Tibial artery (tissue), 4 donors: ENCODE results near the gene IQCM.
"Not testable (repeated sequence)": the region's sequence is repeated elsewhere in the genome, so short reads cannot be mapped to it uniquely, and the experiment has no call there.

Source experiments
- DNase-seq, 2 donors: peaks; one replicate each; pipeline ENCODE4 v3.0.0-alpha.2; 2019
- H3K27ac ChIP-seq, 2 donors: fragments of 200-600 bp; sonication (generic) in 1 of 2; 1 replicate in 1 of 2; 2 replicates in 1 of 2; pipeline ENCODE4 v1.5.1; 2018 to 2019; ENCODE audit warnings: mild to moderate bottlenecking in 1 of 2
- H3K27me3 ChIP-seq, 2 donors: fragments of 200-600 bp; sonication (generic) in 1 of 2; one replicate each; pipeline versions ENCODE4 v1.5.1 to v1.6.0; 2016 to 2019
- H3K36me3 ChIP-seq, 3 donors: fragments of 200-600 bp; sonication (generic) in 2 of 3; one replicate each; pipeline ENCODE4 v1.5.1; 2016 to 2019; ENCODE audit warnings: mild to moderate bottlenecking in 2 of 3
- H3K4me1 ChIP-seq, 4 donors: fragments of 200-600 bp; sonication (generic) in 2 of 4; 1 replicate in 3 of 4; 2 replicates in 1 of 4; pipeline ENCODE4 v1.5.1; 2016 to 2019
- H3K4me3 ChIP-seq, 2 donors: fragments of 200-600 bp; sonication (generic) in 1 of 2; 1 replicate in 1 of 2; 2 replicates in 1 of 2; pipeline ENCODE4 v1.5.1; 2018 to 2019; ENCODE audit warnings: mild to moderate bottlenecking in 2 of 2
- H3K9me3 ChIP-seq, 3 donors: fragments of 200-600 bp; sonication (generic) in 1 of 3; one replicate each; pipeline ENCODE4 v1.5.1; 2016 to 2019
- intact Hi-C: fragments of 100-400 bp; cut with DNase I; formaldehyde crosslinking; loops from one replicate; pipeline ENCODE4 v1.15.0; 2023; ENCODE audit warnings: low total_unique reads
- TF ChIP-seq, protein P1 (sequence below), 2 experiments: fragments of 200-600 bp in 1 of 2; fragments of 450-650 bp in 1 of 2; IDR thresholded peaks; one replicate each; pipeline ENCODE4 v1.5.1; 2017 to 2019; ENCODE audit warnings: antibody characterized with exemption in 2 of 2, mild to moderate bottlenecking in 1 of 2, moderate library complexity in 1 of 2

The IQCM gene

DNA sequence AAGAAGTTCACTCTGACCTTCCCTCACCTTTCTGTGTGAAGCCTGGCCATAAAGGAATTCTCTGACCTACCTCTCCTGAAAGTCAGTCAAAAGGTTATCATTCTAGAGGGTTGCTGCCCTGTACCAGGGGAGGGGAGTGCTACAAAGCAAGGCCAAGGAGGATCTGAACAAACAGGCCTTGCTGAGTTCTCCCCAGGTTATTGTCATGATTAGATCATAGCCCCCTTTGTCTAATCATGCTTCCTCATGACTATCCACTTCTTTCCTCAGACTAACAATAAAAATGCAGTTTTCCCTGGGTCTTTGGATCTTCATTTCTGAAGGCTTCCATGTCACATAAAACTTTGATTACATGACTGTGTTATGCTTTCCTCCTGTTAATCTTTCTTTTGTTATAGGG lies 472.0 kb downstream of the IQCM start:
- no peak overlapping the region for H3K4me3 ChIP-seq
- H3K9me3 ChIP-seq: no peaks in the 10 kb centered on the region
- DNase-seq: no peak
- H3K27me3 ChIP-seq: no peaks in the 10 kb centered on the region
- no peak overlapping the region for H3K27ac ChIP-seq
- no peaks in the 10 kb centered on the region for H3K4me1 ChIP-seq
- intact Hi-C loops: no loop called here
- H3K36me3 ChIP-seq: no peaks in the 10 kb centered on the region
- TF ChIP-seq, protein P1, sequence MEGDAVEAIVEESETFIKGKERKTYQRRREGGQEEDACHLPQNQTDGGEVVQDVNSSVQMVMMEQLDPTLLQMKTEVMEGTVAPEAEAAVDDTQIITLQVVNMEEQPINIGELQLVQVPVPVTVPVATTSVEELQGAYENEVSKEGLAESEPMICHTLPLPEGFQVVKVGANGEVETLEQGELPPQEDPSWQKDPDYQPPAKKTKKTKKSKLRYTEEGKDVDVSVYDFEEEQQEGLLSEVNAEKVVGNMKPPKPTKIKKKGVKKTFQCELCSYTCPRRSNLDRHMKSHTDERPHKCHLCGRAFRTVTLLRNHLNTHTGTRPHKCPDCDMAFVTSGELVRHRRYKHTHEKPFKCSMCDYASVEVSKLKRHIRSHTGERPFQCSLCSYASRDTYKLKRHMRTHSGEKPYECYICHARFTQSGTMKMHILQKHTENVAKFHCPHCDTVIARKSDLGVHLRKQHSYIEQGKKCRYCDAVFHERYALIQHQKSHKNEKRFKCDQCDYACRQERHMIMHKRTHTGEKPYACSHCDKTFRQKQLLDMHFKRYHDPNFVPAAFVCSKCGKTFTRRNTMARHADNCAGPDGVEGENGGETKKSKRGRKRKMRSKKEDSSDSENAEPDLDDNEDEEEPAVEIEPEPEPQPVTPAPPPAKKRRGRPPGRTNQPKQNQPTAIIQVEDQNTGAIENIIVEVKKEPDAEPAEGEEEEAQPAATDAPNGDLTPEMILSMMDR (IDR thresholded peaks at IDR 0.05): no peak

DNA sequence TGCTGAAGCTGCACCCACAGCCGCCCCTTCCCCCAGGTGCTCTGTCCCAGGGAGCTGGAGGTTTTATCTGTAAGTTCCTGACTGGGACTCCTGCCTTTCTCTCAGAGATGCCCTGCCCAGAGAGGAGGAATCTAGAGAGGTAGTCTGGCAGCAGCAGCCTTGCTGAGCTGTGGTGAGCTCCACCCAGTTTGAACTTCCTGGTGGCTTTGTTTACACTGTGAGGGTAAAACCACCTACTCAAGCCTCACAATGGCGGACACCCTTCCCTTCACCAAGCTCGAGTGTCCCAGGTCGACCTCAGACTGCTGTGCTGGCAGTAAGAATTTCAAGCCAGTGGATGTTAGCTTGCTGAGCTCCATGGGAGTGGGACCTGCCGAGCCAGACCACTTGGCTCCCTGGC lies 474.5 kb downstream of the IQCM start:
- not testable (repeated sequence) for DNase-seq

DNA sequence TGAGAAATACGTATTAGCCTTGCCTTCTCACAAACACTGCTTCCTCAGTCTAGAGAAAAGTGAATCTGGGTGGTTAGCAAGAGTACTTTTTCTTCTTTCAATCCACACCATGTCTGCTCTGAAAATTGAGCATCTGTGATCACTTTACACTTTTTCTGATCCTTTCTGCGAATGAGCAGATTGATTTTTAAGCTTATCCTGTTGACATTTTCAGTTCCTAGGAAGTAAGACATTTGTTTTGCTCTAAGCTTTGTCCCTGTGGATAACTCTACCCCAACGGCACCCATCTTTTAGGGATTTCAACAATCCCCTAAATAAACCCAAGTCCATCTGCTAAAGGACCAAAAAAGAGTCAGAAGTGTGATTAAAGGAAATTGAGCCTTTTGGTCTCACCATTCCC lies 487.5 kb downstream of the IQCM start:
- intact Hi-C loops: no loop called here
- TF ChIP-seq, protein P1 (IDR thresholded peaks at IDR 0.05): no peak
- Histone ChIP-seq H3K27ac (no peak overlapping the region), H3K4me1 (no peaks in the 10 kb centered on the region), H3K36me3 (no peaks in the 10 kb centered on the region), H3K27me3 (no peaks in the 10 kb centered on the region), H3K4me3 (no peak overlapping the region), H3K9me3 (no peaks in the 10 kb centered on the region)
- DNase-seq: no peak

More for the DNA sequence above, 474.5 kb downstream of the IQCM start:
- H3K4me1 ChIP-seq, intact Hi-C loops, H3K36me3 ChIP-seq, H3K9me3 ChIP-seq, H3K27ac ChIP-seq, H3K4me3 ChIP-seq, H3K27me3 ChIP-seq: not testable (repeated sequence)

DNA sequence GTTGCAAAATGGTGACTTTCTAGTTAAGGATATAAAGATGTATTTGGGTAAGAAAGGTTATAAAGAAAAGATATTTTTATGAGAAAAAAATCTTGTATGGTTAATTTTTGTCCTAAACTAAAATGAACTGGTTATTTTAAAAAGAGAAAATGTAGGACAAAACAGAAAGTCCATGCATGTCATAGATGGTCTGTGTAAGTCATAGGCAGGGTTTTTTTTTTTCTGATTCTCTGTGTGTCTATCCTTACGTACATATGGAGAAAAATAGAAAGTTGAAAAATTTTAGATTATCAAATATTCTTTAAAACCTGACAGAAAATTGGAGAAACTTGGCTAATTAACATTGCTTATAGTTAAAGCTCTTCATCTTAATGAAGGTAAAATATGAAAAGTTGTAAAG lies 493.4 kb downstream of the IQCM start:
- DNase-seq: no peak
- Histone ChIP-seq H3K4me1 (no peaks in the 10 kb centered on the region), H3K27me3 (no peaks in the 10 kb centered on the region), H3K4me3 (no peak overlapping the region), H3K36me3 (no peaks in the 10 kb centered on the region), H3K9me3 (no peaks in the 10 kb centered on the region), H3K27ac (no peak overlapping the region)
- intact Hi-C loops: no loop called here
- TF ChIP-seq, protein P1 (IDR thresholded peaks at IDR 0.05): no peak

DNA sequence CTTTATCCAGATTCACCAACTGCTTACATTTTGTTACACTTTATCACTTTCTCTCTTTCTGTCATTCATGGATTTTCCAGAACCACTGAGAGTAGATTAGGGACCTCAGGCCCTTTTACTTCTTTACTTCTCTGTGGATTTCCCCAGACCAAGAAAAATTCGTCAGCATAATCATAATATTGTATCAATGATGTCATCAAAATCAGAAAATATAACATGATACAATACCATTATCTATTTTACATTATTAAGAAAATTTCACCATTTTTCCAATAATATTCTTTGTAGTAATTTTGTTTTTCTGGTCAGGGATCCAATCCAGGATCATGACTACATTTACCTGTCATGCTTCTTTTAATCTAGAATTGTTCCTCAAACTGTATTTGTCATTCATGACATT lies 494.2 kb downstream of the IQCM start:
- TF ChIP-seq, protein P1 (IDR thresholded peaks at IDR 0.05): no peak
- Histone ChIP-seq H3K4me3 (no peak overlapping the region), H3K4me1 (no peaks in the 10 kb centered on the region), H3K27me3 (no peaks in the 10 kb centered on the region), H3K36me3 (no peaks in the 10 kb centered on the region), H3K27ac (no peak overlapping the region), H3K9me3 (no peaks in the 10 kb centered on the region)
- intact Hi-C loops: no loop called here
- DNase-seq: no peak

DNA sequence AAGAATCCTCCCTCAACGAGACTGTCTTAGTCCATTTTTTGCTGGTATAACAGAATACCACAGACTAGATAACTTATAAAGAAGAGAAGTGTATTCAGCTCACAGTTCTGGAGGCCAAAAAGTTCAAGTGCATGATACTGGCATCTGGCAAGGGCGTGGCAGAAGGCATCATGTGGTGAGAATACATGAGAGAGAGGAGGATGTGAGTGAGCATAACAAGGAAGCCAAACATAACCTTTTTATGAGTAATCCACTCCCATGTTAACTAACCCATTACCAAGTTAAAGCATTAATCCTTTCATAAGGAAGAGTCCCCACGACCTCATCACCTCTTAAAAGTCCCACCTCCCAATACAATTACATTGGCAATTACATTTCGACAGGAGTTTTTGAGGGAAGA lies 504.6 kb downstream of the IQCM start:
- TF ChIP-seq, protein P1 (IDR thresholded peaks at IDR 0.05): no peak
- DNase-seq: no peak
- intact Hi-C loops: no loop called here
- Histone ChIP-seq H3K27me3 (no peaks in the 10 kb centered on the region), H3K27ac (no peak overlapping the region), H3K9me3 (no peaks in the 10 kb centered on the region), H3K36me3 (no peaks in the 10 kb centered on the region), H3K4me1 (no peaks in the 10 kb centered on the region), H3K4me3 (no peak overlapping the region)
